AG20443 (cell line): ENCODE data around the gene INA.
"Not testable (repeated sequence)": the region's sequence is repeated elsewhere in the genome, so short reads cannot be mapped to it uniquely, and the experiment has no call there.

Source experiments
- DNase-seq: peaks from one replicate; pipeline ENCODE4 v3.0.0; 2012; ENCODE audit warnings: low spot score, mixed read lengths

Gene INA

GRCh38 chr10:103276896-103277712, at the start of gene INA:
Gene INA (plus strand): TSS chr10:103277138. CDS start chr10:103277212, 74 bp downstream.
- DNase-seq: peak; percentile 67

- DNase-seq: no peak
These were observed 49.5 kb upstream of the INA start for GRCh38 chr10:103227416-103227815.

- peak; percentile 75 for DNase-seq
These were observed 45.8 kb upstream of the INA start for GRCh38 chr10:103231047-103231551.

GRCh38 chr10:103232131-103232673, 44.7 kb upstream of the INA start:
- no peak for DNase-seq

GRCh38 chr10:103232772-103233488, 44.0 kb upstream of the INA start:
- no peak for DNase-seq

GRCh38 chr10:103235775-103236174, 41.2 kb upstream of the INA start:
- DNase-seq: no peak

GRCh38 chr10:103238506-103239252, 38.3 kb upstream of the INA start:
- peak; percentile 71 for DNase-seq

- peak; percentile 53 for DNase-seq
These were observed 35.5 kb upstream of the INA start for GRCh38 chr10:103241262-103242011.

- peak; percentile 92 for DNase-seq
These were observed 32.2 kb upstream of the INA start for GRCh38 chr10:103244666-103245271.

GRCh38 chr10:103245587-103245986, 31.4 kb upstream of the INA start, which contains the start of gene RPEL1:
Gene RPEL1 (plus strand): TSS chr10:103245887. CDS start chr10:103245997, 110 bp downstream.
- DNase-seq: not testable (repeated sequence)

GRCh38 chr10:103246324-103246723, 30.6 kb upstream of the INA start:
- no peak for DNase-seq

- no peak for DNase-seq
These were observed 22.8 kb upstream of the INA start for GRCh38 chr10:103254113-103254512.

GRCh38 chr10:103254538-103255325, 22.2 kb upstream of the INA start:
- DNase-seq: no peak

- no peak for DNase-seq
These were observed 20.3 kb upstream of the INA start for GRCh38 chr10:103256613-103257012.

- no peak for DNase-seq
These were observed 19.1 kb upstream of the INA start for GRCh38 chr10:103257812-103258211.

GRCh38 chr10:103258928-103259327, 18.0 kb upstream of the INA start:
- not testable (repeated sequence) for DNase-seq

GRCh38 chr10:103259989-103260388, 16.9 kb upstream of the INA start:
- no peak for DNase-seq

- DNase-seq: no peak
These were observed 14.7 kb upstream of the INA start for GRCh38 chr10:103262229-103262628.

- DNase-seq: peak; percentile 71
These were observed 11.1 kb upstream of the INA start for GRCh38 chr10:103265717-103266329.
